H1 (cell line): ENCODE measurements around the gene TGFB1.

ENCODE experiments used
- CBX5 ChIP-seq: fragments of 300-800, 300-1000 bp; sonication (generic); IDR thresholded peaks from 2 replicates; pipeline ENCODE4 v1.7.1; 2016; ENCODE audit warnings: antibody characterized with exemption, low read length, low read depth
- CTCF ChIP-seq, 3 experiments: IDR thresholded peaks; 1 replicate in 2 of 3; 2 replicates in 1 of 3; pipeline versions ENCODE4 v1.5.1 to v1.6.1; 2011; ENCODE audit warnings: low read length in 3 of 3, mild to moderate bottlenecking in 3 of 3, inconsistent platforms in 2 of 3, low read depth in 1 of 3, moderate library complexity in 1 of 3; ENCODE audit not compliant: insufficient read depth in 1 of 3; ENCODE audit errors: control extremely low read depth in 1 of 3
- EZH2 ChIP-seq: fragments of 200-600 bp; sonication (generic); IDR thresholded peaks from 2 replicates; pipeline ENCODE4 v1.7.1; 2012; ENCODE audit warnings: low read depth, mild to moderate bottlenecking, moderate library complexity, low read length, inconsistent platforms; ENCODE audit not compliant: severe bottlenecking
- HDAC6 ChIP-seq: IDR thresholded peaks from one replicate; pipeline ENCODE4 v1.7.1; 2012; ENCODE audit warnings: low read depth, mild to moderate bottlenecking, inconsistent platforms, low read length, moderate library complexity
- PHF8 ChIP-seq: fragments of 200-600 bp; sonication (generic); conservative IDR thresholded peaks from 2 replicates; pipeline ENCODE4 v1.7.1; 2012; ENCODE audit warnings: low read depth, mild to moderate bottlenecking, inconsistent platforms, low read length, moderate library complexity
- POLR2AphosphoS5 ChIP-seq: IDR thresholded peaks from 2 replicates; pipeline ENCODE4 v1.6.1; 2011; ENCODE audit warnings: low read depth, low read length
- TAF1 ChIP-seq: IDR thresholded peaks from 2 replicates; pipeline ENCODE4 v1.6.1; 2011; ENCODE audit warnings: mild to moderate bottlenecking, low read depth, low read length

GRCh38 chr19:41357746-41358145, 4.0 kb upstream of the TGFB1 start:
- no peak for TF ChIP-seq HDAC6
- no peak for TF ChIP-seq CTCF (IDR thresholded peaks at IDR 0.05; ENCODE audit: control extremely low read depth in 1 of 3, insufficient read depth in 1 of 3, low read depth in 1 of 3, low read length in 3 of 3)
- TF ChIP-seq CBX5, result no peak
- TF ChIP-seq POLR2AphosphoS5, result no peak
- TF ChIP-seq EZH2, result no peak
- no peak for TF ChIP-seq PHF8
- TF ChIP-seq TAF1, result no peak
